Measurements from ENCODE around the gene POLR1A.

- TF ChIP-seq CTCF (IDR thresholded peaks at IDR 0.05 in 4 of 5, conservative IDR thresholded peaks at IDR 0.05 in 1 of 5), result no peak
- no peak for TF ChIP-seq POLR2A (IDR thresholded peaks at IDR 0.05)
Measured at GRCh38 chr2:86069783-86070339, 35.8 kb downstream of the POLR1A start.

All from gastrocnemius medialis (tissue), 4 donors.